Stimulated activated naive CD8-positive, alpha-beta T cell treated with anti-CD3 and anti-CD28 coated beads, Interleukin-15, Interleukin-2, amounts not matched to agents 100 ng/mL and 50 ng/mL, for 24 hours (primary cell): Measurements from ENCODE around the gene ZCWPW2.

Experiments used
- H3K27ac Mint-ChIP-seq: one replicate; pipeline ENCODE4 v1.8.0; 2021; ENCODE audit warnings: mild to moderate bottlenecking, mixed read lengths
- H3K27me3 Mint-ChIP-seq: one replicate; pipeline ENCODE4 v1.8.0; 2021; ENCODE audit warnings: mixed read lengths
- H3K36me3 Mint-ChIP-seq: one replicate; pipeline ENCODE4 v1.8.0; 2021; ENCODE audit warnings: low read depth, mixed read lengths
- H3K4me1 Mint-ChIP-seq: one replicate; pipeline ENCODE4 v1.8.0; 2021; ENCODE audit warnings: low read depth, mixed read lengths
- H3K4me3 Mint-ChIP-seq: one replicate; pipeline ENCODE4 v1.8.0; 2021; ENCODE audit warnings: mild to moderate bottlenecking, mixed read lengths
- H3K9me3 Mint-ChIP-seq: one replicate; pipeline ENCODE4 v1.8.0; 2021; ENCODE audit warnings: mixed read lengths

The ZCWPW2 gene, protein sequence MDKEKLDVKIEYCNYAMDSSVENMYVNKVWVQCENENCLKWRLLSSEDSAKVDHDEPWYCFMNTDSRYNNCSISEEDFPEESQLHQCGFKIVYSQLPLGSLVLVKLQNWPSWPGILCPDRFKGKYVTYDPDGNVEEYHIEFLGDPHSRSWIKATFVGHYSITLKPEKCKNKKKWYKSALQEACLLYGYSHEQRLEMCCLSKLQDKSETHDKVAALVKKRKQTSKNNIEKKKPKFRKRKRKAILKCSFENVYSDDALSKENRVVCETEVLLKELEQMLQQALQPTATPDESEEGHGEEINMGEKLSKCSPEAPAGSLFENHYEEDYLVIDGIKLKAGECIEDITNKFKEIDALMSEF

GRCh38 chr3:28348629-28349468 is at the start of gene ZCWPW2, which contains the start of gene AZI2:
TSS of gene ZCWPW2 (plus strand) at chr3:28348721. CDS start at chr3:28413069, 64,348 bp downstream.
TSS of gene AZI2 (minus strand) at chr3:28348824. CDS start at chr3:28340617, 8,207 bp downstream.
- Mint-ChIP-seq H3K9me3 (peaks cover 8% of the 10 kb centered on the region), H3K36me3 (peaks cover 20% of the 10 kb centered on the region), H3K27ac (peak within 1 kb of the TSS; percentile 95), H3K4me1 (peaks cover 54% of the 10 kb centered on the region), H3K27me3 (no peaks in the 10 kb centered on the region), H3K4me3 (peak within 1 kb of the TSS; percentile 94)

DNA sequence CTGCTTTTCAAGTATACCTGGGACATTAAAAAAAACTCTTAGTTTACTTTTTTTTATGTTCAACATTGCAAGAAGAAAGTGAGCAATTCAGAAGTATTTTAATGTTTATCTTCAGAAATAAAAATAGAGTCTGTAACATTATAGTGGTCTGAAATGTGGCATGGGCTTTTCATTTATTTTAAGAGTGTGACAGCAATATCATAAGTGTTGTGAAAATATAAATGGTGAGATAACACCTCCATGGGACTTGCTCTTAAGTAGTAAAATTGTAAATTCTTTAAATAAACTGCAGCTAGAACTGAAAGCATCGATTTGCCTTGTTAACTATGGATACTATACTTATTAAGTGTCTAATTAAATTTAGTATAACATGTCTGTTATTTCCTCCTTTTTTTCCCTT is 48.8 kb upstream of the ZCWPW2 start:
- Mint-ChIP-seq H3K36me3 (peaks cover 7% of the 10 kb centered on the region), H3K9me3 (no peaks in the 10 kb centered on the region), H3K27me3 (no peaks in the 10 kb centered on the region), H3K27ac (no peak overlapping the region), H3K4me3 (no peak overlapping the region), H3K4me1 (peaks cover 14% of the 10 kb centered on the region)

- H3K36me3 Mint-ChIP-seq: peaks cover 7% of the 10 kb centered on the region
- no peaks in the 10 kb centered on the region for H3K27me3 Mint-ChIP-seq
- no peak overlapping the region for H3K4me3 Mint-ChIP-seq
- no peak overlapping the region for H3K27ac Mint-ChIP-seq
- peaks cover 12% of the 10 kb centered on the region for H3K4me1 Mint-ChIP-seq
- H3K9me3 Mint-ChIP-seq: no peaks in the 10 kb centered on the region
These were observed 48.1 kb upstream of the ZCWPW2 start for GRCh38 chr3:28300345-28300962.

- Mint-ChIP-seq H3K36me3 (peaks cover 13% of the 10 kb centered on the region), H3K4me3 (no peak overlapping the region), H3K27me3 (no peaks in the 10 kb centered on the region), H3K4me1 (peaks cover 6% of the 10 kb centered on the region), H3K27ac (no peak overlapping the region), H3K9me3 (no peaks in the 10 kb centered on the region)
These were observed 46.8 kb upstream of the ZCWPW2 start for GRCh38 chr3:28301688-28302087.

- H3K27ac Mint-ChIP-seq: no peak overlapping the region
- H3K4me3 Mint-ChIP-seq: no peak overlapping the region
- H3K4me1 Mint-ChIP-seq: peaks cover 8% of the 10 kb centered on the region
- peaks cover 10% of the 10 kb centered on the region for H3K36me3 Mint-ChIP-seq
- no peaks in the 10 kb centered on the region for H3K27me3 Mint-ChIP-seq
- H3K9me3 Mint-ChIP-seq: no peaks in the 10 kb centered on the region
These were observed 40.3 kb upstream of the ZCWPW2 start for GRCh38 chr3:28308196-28308595.

DNA sequence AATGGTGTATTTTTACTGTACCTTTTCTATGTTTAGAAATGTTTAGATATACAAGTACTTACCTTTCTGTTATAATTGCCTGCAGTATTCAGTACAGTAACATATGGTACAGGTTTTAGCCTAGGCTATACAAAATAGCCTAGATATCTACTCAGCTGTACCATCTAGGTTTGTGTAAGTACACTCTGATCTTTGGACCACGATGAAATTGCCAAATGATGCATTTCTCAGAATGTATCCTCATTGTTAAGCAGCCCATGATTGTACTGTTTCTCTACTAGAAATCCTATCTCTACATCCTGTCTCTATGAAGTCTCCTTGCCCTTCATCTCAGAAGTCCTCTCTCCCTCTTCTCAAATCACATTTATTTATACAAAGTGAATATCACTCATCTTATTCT is 32.8 kb upstream of the ZCWPW2 start:
- Mint-ChIP-seq H3K36me3 (peaks cover 17% of the 10 kb centered on the region), H3K27me3 (no peaks in the 10 kb centered on the region), H3K4me3 (no peak overlapping the region), H3K27ac (no peak overlapping the region), H3K9me3 (no peaks in the 10 kb centered on the region), H3K4me1 (peaks cover 2% of the 10 kb centered on the region)

- H3K27ac Mint-ChIP-seq: no peak overlapping the region
- no peaks in the 10 kb centered on the region for H3K27me3 Mint-ChIP-seq
- peaks cover 7% of the 10 kb centered on the region for H3K4me1 Mint-ChIP-seq
- peaks cover 22% of the 10 kb centered on the region for H3K36me3 Mint-ChIP-seq
- H3K4me3 Mint-ChIP-seq: no peak overlapping the region
- no peaks in the 10 kb centered on the region for H3K9me3 Mint-ChIP-seq
These were observed 32.3 kb upstream of the ZCWPW2 start for GRCh38 chr3:28316226-28316625.

DNA sequence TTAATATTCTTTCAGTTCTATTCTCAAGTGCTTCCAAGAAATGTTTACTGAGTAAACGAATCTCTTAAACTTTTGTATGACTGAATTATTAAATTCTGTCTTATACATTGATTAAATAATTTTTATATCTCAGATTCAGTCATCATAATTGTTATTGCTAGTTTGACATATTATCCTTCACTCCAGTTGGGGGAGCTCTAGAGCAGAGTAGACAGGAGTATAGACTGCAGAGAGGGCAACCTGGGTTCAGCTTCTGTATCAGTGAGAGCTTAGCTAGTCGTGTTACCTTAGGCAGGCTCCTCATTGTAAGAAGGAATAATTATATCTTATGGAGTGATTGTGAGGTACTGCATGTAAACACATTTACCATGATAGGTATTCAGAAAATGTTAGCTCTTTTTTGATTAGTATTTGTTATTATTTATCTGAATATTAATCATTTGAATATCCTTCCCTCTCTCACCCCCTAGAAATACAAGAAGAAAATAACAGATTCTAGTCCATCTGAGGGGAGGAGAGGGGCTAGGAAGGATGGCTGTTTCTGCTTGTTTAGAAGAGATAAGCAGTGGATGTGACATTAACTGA is 31.0 kb upstream of the ZCWPW2 start:
- H3K4me3 Mint-ChIP-seq: no peak overlapping the region
- H3K4me1 Mint-ChIP-seq: peaks cover 16% of the 10 kb centered on the region
- H3K9me3 Mint-ChIP-seq: no peaks in the 10 kb centered on the region
- no peak overlapping the region for H3K27ac Mint-ChIP-seq
- no peaks in the 10 kb centered on the region for H3K27me3 Mint-ChIP-seq
- peaks cover 26% of the 10 kb centered on the region for H3K36me3 Mint-ChIP-seq

DNA sequence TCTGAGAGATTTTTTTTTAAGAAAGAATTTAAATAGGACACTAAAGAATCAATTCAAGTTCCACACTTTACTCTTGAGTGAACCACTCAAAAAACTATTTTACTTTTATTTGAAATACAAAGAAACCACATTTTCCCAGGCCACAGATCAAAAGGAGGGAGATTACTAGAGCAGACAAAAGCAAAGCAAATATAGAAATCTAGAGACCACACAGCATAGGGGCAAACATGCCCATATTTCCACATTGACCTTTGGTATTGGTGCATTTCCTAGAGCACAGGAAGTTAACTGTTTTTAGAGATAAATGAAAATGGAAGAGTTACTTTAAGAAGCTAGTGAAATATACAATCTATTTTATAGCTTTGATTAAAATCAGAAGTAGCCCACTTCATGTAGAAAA is 27.5 kb upstream of the ZCWPW2 start:
- Mint-ChIP-seq H3K27ac (no peak overlapping the region), H3K9me3 (no peaks in the 10 kb centered on the region)

DNA sequence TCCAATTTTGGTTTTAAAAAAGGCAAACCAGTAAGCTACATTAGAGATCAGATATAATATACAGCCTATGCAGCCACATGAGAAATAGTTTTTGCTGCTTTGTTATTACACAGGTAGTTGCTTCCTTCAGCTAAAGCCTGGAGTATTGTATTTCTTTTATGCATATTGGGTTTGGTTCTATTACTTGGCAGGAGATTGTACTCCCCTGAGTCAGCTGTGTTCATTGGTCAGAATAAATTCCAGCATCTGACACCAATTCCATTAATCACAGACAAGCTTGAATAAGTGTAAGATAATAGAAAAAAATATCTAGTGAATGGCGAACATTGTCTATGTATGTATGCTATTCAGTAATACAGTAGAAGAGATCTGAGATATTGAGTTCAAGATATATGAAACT is 26.1 kb upstream of the ZCWPW2 start:
- Mint-ChIP-seq H3K9me3 (no peaks in the 10 kb centered on the region), H3K36me3 (peaks cover 54% of the 10 kb centered on the region), H3K27me3 (no peaks in the 10 kb centered on the region), H3K27ac (no peak overlapping the region), H3K4me3 (no peak overlapping the region), H3K4me1 (peaks cover 46% of the 10 kb centered on the region)

More for the DNA sequence above, 27.5 kb upstream of the ZCWPW2 start:
- peaks cover 32% of the 10 kb centered on the region for H3K4me1 Mint-ChIP-seq
- no peaks in the 10 kb centered on the region for H3K27me3 Mint-ChIP-seq
- no peak overlapping the region for H3K4me3 Mint-ChIP-seq
- H3K36me3 Mint-ChIP-seq: peaks cover 47% of the 10 kb centered on the region

DNA sequence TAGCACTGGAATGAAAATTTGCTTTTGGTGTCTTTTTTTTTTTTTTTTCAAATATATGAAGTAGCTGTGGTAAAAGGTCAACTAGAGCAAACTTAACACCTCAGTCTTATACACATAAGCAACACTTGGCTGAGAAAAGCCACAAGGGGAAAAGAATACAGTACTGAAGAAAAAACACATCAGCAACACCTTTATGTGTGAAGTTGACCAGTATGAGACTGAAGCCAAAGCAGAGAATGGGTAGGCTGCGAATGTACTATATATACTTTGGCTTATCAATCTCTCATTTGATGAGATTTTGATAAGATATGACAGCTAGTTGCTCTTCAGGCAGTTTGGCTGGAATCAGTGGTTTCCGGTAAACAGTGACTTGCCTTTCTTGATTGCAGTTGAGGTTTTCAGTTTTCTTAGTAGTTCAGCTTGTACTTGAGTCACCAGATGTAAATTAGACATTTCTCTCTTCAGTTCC is 22.0 kb upstream of the ZCWPW2 start:
- peak overlapping the region; percentile 36 for H3K27ac Mint-ChIP-seq
- H3K4me3 Mint-ChIP-seq: peak overlapping the region; percentile 26
- no peaks in the 10 kb centered on the region for H3K27me3 Mint-ChIP-seq
- H3K4me1 Mint-ChIP-seq: peaks cover 42% of the 10 kb centered on the region
- H3K9me3 Mint-ChIP-seq: no peaks in the 10 kb centered on the region
- peaks cover 37% of the 10 kb centered on the region for H3K36me3 Mint-ChIP-seq

- no peak overlapping the region for H3K4me3 Mint-ChIP-seq
- H3K27ac Mint-ChIP-seq: no peak overlapping the region
- no peaks in the 10 kb centered on the region for H3K9me3 Mint-ChIP-seq
- H3K27me3 Mint-ChIP-seq: no peaks in the 10 kb centered on the region
- peaks cover 37% of the 10 kb centered on the region for H3K36me3 Mint-ChIP-seq
- peaks cover 35% of the 10 kb centered on the region for H3K4me1 Mint-ChIP-seq
These were observed 20.1 kb upstream of the ZCWPW2 start for GRCh38 chr3:28328188-28329151.

GRCh38 chr3:28334552-28334951 is 14.0 kb upstream of the ZCWPW2 start:
- peaks cover 31% of the 10 kb centered on the region for H3K36me3 Mint-ChIP-seq
- no peak overlapping the region for H3K4me3 Mint-ChIP-seq
- no peak overlapping the region for H3K27ac Mint-ChIP-seq
- H3K9me3 Mint-ChIP-seq: no peaks in the 10 kb centered on the region
- no peaks in the 10 kb centered on the region for H3K27me3 Mint-ChIP-seq
- H3K4me1 Mint-ChIP-seq: peaks cover 7% of the 10 kb centered on the region

- no peak overlapping the region for H3K4me3 Mint-ChIP-seq
- H3K36me3 Mint-ChIP-seq: peaks cover 38% of the 10 kb centered on the region
- H3K27me3 Mint-ChIP-seq: no peaks in the 10 kb centered on the region
- no peak overlapping the region for H3K27ac Mint-ChIP-seq
- H3K4me1 Mint-ChIP-seq: peaks cover 7% of the 10 kb centered on the region
- no peaks in the 10 kb centered on the region for H3K9me3 Mint-ChIP-seq
These were observed 13.3 kb upstream of the ZCWPW2 start for GRCh38 chr3:28335246-28335645.
